ENCODE measurements around the gene FBXO10.

FBXO10 gene

GRCh38 chr9:37508135-37508833 is 67.9 kb downstream of the FBXO10 start:
- DNase-seq (ENCODE audit: low read depth): no peak
- in situ Hi-C loops (cut with HindIII; ENCODE audit: low sequenced_read_pairs): no loop called here
- no peak for TF ChIP-seq CTCF (IDR thresholded peaks at IDR 0.05; ENCODE audit: low read depth, low read length, missing control alignments)
- no peak overlapping the region for H3K4me3 ChIP-seq (ENCODE audit: low read depth, low read length)

GRCh38 chr9:37507566-37508134 is 68.5 kb downstream of the FBXO10 start:
- TF ChIP-seq CTCF (IDR thresholded peaks at IDR 0.05; ENCODE audit: low read depth, low read length, missing control alignments): no peak
- no peak overlapping the region for H3K4me3 ChIP-seq (ENCODE audit: low read depth, low read length)
- no peak for DNase-seq (ENCODE audit: low read depth)
- in situ Hi-C loops (cut with HindIII; ENCODE audit: low sequenced_read_pairs): no loop called here

DNA sequence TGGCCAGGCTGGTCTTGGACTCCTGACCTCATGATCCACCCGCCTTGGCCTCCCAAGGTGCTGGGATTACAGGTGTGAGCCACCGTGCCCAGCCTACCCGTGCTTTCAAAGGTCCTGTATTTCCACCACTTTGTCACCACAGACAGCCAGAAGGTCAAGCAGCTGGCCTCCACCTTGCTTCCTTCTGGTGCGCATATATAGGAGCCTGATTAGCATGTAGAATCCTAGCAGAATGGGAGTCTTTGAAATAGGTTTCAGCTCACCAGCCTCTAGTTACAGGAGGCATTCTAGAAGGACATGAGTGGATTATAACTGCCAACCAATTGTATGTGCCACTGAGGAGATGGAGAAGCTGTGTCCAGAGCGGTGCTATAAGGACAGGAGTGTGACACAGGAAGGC is 71.6 kb downstream of the FBXO10 start:
- no peak overlapping the region for H3K4me3 ChIP-seq (ENCODE audit: low read depth, low read length)
- no peak for DNase-seq (ENCODE audit: low read depth)
- no peak for TF ChIP-seq CTCF (IDR thresholded peaks at IDR 0.05; ENCODE audit: low read depth, low read length, missing control alignments)
- in situ Hi-C loops (cut with HindIII; ENCODE audit: low sequenced_read_pairs): no loop called here

- in situ Hi-C loops (cut with HindIII; ENCODE audit: low sequenced_read_pairs): no loop called here
- TF ChIP-seq CTCF (IDR thresholded peaks at IDR 0.05; ENCODE audit: low read depth, low read length, missing control alignments): no peak
- no peak for DNase-seq (ENCODE audit: low read depth)
- H3K4me3 ChIP-seq (ENCODE audit: low read depth, low read length): no peak overlapping the region
Observed at GRCh38 chr9:37503736-37504135, 72.4 kb downstream of the FBXO10 start.

DNA sequence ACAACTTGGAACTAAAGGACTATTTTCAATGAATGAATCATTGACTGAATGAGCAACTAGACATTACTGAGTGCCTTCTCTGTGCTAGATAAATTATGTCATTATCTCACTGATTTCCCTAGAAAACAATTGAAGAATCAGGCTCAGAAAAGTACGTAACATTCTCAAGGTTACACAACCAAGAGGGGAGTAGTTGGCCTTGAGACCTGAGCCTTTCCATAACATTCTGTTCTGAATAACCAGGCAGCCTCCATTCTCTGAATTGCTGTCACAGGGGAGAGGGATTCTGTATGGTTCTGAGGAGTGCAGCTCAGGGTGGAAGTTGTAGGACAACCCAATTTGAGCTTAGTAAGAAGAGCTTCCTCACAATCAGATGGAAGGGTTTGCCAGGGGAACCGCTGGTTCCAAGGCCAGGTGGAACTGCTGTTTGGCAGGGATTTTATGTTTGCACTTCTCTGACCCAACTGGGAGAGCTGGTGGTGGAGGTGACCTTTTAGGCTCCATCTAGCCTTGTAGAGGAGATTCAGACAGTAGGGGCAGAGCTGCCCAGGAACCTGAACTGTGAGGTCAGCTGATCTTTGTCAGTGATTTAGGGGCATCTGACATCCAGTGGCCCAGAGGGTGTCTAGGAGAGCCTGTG is 74.1 kb downstream of the FBXO10 start:
- H3K4me3 ChIP-seq (ENCODE audit: low read depth, low read length): no peak overlapping the region
- TF ChIP-seq CTCF (IDR thresholded peaks at IDR 0.05; ENCODE audit: low read depth, low read length, missing control alignments): no peak
- no peak for DNase-seq (ENCODE audit: low read depth)
- in situ Hi-C loops (cut with HindIII; ENCODE audit: low sequenced_read_pairs): no loop called here

DNA sequence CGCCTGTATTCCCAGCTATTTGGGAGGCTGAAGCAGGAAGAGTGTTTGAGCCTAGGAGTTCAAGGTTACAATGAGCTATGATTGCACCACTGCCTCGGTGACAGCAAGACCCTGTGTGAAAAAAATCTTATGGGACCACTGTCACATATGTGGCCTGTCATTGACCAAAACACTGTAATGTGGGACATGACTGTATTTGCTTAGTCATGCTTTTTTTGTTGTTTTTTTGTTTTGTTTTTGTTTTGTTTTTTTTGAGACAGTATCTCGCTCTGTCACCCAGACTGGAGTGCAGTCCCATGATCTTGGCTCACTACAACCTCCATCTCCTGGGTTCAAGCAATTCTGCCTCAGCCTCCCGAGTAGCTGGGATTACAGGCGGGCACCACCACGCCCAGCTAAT is 76.9 kb downstream of the FBXO10 start:
- in situ Hi-C loops (cut with HindIII; ENCODE audit: low sequenced_read_pairs): no loop called here
- TF ChIP-seq CTCF (IDR thresholded peaks at IDR 0.05; ENCODE audit: low read depth, low read length, missing control alignments): no peak
- DNase-seq (ENCODE audit: low read depth): no peak
- no peak overlapping the region for H3K4me3 ChIP-seq (ENCODE audit: low read depth, low read length)

All from astrocyte of the cerebellum (primary cell).